GM23338 (cell line): ENCODE measurements around the gene DNAI2.

Source experiments
- CREB1 ChIP-seq: fragments of 250-450 bp; sonication (Bioruptor Pico); IDR thresholded peaks from 2 replicates; pipeline ENCODE4 v1.5.0; 2020; ENCODE audit warnings: low read depth, mild to moderate bottlenecking, moderate library complexity
- EZH2 ChIP-seq: fragments of 200-600 bp; sonication (generic); IDR thresholded peaks from one replicate; pipeline ENCODE4 v1.8.0; 2017; ENCODE audit warnings: antibody characterized with exemption, mild to moderate bottlenecking, low read depth; ENCODE audit not compliant: unreplicated experiment
- EZH2phosphoT487 ChIP-seq: fragments of 200-600 bp; sonication (generic); IDR thresholded peaks from one replicate; pipeline ENCODE4 v1.8.1; 2018; ENCODE audit warnings: antibody characterized with exemption; ENCODE audit not compliant: unreplicated experiment
- JUNB ChIP-seq: IDR thresholded peaks from one replicate; pipeline ENCODE4 v1.6.1; 2016; ENCODE audit warnings: antibody characterized with exemption; ENCODE audit not compliant: unreplicated experiment
- POLR2AphosphoS5 ChIP-seq: IDR thresholded peaks from 2 replicates; pipeline ENCODE4 v1.6.1; 2016; ENCODE audit warnings: antibody characterized with exemption, low read depth
- REST ChIP-seq: IDR thresholded peaks from one replicate; pipeline ENCODE4 v1.6.1; 2018; ENCODE audit warnings: antibody characterized with exemption; ENCODE audit not compliant: unreplicated experiment
- TF ChIP-seq, protein P1 (sequence below), 2 experiments: fragments of 200-600 bp in 1 of 2; sonication (generic) in 1 of 2; conservative IDR thresholded peaks; 2 replicates each; pipeline versions ENCODE4 v1.5.1 to v1.6.1; 2016 to 2017; ENCODE audit warnings: antibody characterized with exemption in 2 of 2, low read depth in 2 of 2, mild to moderate bottlenecking in 2 of 2, moderate library complexity in 1 of 2
- TF ChIP-seq, protein P2 (sequence below): fragments of 250-450 bp; sonication (Bioruptor Pico); IDR thresholded peaks from 2 replicates; pipeline ENCODE4 v1.5.0; 2020; ENCODE audit warnings: mild to moderate bottlenecking, moderate library complexity

DNA sequence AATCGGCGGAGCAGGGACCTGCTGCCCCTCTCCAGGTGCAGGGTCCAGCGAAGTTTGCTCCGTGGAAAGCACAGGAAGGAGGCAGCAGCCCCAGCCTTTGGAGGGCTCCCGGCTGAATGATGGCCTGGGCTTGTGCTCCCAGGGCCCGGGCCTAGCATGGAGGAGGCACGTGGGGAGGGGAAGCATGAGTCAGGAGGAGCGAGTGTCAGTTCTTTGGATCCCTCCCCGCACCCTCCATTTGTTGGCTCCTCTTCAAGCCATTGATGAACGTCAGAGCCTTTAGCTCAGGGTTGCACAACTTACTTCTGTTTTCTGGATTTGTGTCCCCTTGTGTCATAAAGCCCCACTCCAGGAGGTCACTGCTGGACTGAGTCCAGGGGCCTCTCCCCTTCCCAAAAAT is 34.9 kb upstream of the DNAI2 start:
- TF ChIP-seq, protein P1, sequence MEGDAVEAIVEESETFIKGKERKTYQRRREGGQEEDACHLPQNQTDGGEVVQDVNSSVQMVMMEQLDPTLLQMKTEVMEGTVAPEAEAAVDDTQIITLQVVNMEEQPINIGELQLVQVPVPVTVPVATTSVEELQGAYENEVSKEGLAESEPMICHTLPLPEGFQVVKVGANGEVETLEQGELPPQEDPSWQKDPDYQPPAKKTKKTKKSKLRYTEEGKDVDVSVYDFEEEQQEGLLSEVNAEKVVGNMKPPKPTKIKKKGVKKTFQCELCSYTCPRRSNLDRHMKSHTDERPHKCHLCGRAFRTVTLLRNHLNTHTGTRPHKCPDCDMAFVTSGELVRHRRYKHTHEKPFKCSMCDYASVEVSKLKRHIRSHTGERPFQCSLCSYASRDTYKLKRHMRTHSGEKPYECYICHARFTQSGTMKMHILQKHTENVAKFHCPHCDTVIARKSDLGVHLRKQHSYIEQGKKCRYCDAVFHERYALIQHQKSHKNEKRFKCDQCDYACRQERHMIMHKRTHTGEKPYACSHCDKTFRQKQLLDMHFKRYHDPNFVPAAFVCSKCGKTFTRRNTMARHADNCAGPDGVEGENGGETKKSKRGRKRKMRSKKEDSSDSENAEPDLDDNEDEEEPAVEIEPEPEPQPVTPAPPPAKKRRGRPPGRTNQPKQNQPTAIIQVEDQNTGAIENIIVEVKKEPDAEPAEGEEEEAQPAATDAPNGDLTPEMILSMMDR (conservative IDR thresholded peaks at IDR 0.05; ENCODE audit: low read depth in 2 of 2): no peak
- TF ChIP-seq EZH2 (no peak), EZH2phosphoT487 (no peak), REST (no peak), JUNB (no peak), CREB1 (CRISPR knock-in tag) (no peak), POLR2AphosphoS5 (no peak)
- TF ChIP-seq, protein P2, sequence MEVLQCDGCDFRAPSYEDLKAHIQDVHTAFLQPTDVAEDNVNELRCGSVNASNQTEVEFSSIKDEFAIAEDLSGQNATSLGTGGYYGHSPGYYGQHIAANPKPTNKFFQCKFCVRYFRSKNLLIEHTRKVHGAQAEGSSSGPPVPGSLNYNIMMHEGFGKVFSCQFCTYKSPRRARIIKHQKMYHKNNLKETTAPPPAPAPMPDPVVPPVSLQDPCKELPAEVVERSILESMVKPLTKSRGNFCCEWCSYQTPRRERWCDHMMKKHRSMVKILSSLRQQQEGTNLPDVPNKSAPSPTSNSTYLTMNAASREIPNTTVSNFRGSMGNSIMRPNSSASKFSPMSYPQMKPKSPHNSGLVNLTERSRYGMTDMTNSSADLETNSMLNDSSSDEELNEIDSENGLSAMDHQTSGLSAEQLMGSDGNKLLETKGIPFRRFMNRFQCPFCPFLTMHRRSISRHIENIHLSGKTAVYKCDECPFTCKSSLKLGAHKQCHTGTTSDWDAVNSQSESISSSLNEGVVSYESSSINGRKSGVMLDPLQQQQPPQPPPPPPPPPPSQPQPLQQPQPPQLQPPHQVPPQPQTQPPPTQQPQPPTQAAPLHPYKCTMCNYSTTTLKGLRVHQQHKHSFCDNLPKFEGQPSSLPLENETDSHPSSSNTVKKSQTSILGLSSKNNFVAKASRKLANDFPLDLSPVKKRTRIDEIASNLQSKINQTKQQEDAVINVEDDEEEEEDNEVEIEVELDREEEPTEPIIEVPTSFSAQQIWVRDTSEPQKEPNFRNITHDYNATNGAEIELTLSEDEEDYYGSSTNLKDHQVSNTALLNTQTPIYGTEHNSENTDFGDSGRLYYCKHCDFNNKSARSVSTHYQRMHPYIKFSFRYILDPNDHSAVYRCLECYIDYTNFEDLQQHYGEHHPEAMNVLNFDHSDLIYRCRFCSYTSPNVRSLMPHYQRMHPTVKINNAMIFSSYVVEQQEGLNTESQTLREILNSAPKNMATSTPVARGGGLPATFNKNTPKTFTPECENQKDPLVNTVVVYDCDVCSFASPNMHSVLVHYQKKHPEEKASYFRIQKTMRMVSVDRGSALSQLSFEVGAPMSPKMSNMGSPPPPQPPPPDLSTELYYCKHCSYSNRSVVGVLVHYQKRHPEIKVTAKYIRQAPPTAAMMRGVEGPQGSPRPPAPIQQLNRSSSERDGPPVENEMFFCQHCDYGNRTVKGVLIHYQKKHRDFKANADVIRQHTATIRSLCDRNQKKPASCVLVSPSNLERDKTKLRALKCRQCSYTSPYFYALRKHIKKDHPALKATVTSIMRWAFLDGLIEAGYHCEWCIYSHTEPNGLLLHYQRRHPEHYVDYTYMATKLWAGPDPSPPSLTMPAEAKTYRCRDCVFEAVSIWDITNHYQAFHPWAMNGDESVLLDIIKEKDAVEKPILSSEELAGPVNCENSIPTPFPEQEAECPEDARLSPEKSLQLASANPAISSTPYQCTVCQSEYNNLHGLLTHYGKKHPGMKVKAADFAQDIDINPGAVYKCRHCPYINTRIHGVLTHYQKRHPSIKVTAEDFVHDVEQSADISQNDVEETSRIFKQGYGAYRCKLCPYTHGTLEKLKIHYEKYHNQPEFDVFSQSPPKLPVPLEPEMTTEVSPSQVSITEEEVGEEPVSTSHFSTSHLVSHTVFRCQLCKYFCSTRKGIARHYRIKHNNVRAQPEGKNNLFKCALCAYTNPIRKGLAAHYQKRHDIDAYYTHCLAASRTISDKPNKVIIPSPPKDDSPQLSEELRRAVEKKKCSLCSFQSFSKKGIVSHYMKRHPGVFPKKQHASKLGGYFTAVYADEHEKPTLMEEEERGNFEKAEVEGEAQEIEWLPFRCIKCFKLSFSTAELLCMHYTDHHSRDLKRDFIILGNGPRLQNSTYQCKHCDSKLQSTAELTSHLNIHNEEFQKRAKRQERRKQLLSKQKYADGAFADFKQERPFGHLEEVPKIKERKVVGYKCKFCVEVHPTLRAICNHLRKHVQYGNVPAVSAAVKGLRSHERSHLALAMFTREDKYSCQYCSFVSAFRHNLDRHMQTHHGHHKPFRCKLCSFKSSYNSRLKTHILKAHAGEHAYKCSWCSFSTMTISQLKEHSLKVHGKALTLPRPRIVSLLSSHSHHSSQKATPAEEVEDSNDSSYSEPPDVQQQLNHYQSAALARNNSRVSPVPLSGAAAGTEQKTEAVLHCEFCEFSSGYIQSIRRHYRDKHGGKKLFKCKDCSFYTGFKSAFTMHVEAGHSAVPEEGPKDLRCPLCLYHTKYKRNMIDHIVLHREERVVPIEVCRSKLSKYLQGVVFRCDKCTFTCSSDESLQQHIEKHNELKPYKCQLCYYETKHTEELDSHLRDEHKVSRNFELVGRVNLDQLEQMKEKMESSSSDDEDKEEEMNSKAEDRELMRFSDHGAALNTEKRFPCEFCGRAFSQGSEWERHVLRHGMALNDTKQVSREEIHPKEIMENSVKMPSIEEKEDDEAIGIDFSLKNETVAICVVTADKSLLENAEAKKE: no peak
